Measurements from ENCODE around the gene RPN2.

Gene RPN2

GRCh38 chr20:37205130-37205529, 26.0 kb downstream of the RPN2 start:
- Histone ChIP-seq H3K4me1 (ENCODE audit: control insufficient read depth, insufficient read depth, low read depth, low read length) (no peaks in the 10 kb centered on the region), H3K14ac (ENCODE audit: low read length in 2 of 2) (no peak overlapping the region), H4K8ac (ENCODE audit: low read length) (no peak overlapping the region), H2AFZ (ENCODE audit: low read depth, low read length) (no peak overlapping the region), H2AK5ac (ENCODE audit: low read length, severe bottlenecking) (no peak overlapping the region), H3K4me3 (ENCODE audit: insufficient read depth in 1 of 2, low read depth in 1 of 2, low read length in 2 of 2) (no peak overlapping the region), H2BK15ac (ENCODE audit: low read depth, poor library complexity, severe bottlenecking) (no peak overlapping the region), H3K9me3 (ENCODE audit: control insufficient read depth, low read length) (no peaks in the 10 kb centered on the region), H2BK5ac (ENCODE audit: low read depth, low read length, poor library complexity, severe bottlenecking) (no peak overlapping the region), H3K4ac (ENCODE audit: low read depth in 1 of 2, low read length in 2 of 2) (no peak overlapping the region), H2BK120ac (ENCODE audit: low read depth, low read length) (no peak overlapping the region), H3K36me3 (ENCODE audit: control insufficient read depth in 1 of 2, insufficient read depth in 2 of 2, low read depth in 1 of 2, low read length in 2 of 2) (peaks cover 26 to 80% of the 10 kb centered on the region in 2 experiments), H3K23ac (ENCODE audit: low read length in 2 of 2) (no peak overlapping the region), H3K27me3 (ENCODE audit: control insufficient read depth in 1 of 2, insufficient read depth in 1 of 2, low read length in 2 of 2) (no peaks in the 10 kb centered on the region), H2BK12ac (ENCODE audit: low read length in 2 of 2) (no peak overlapping the region), H3K4me2 (ENCODE audit: low read length, poor library complexity, severe bottlenecking) (no peak overlapping the region), H4K91ac (ENCODE audit: low read length) (no peak overlapping the region), H3K9ac (ENCODE audit: low read length) (no peak overlapping the region), H3K79me1 (replicated peaks; ENCODE audit: low read length, poor library complexity, severe bottlenecking) (peaks cover 29% of the 10 kb centered on the region), H3K27ac (ENCODE audit: low read length, poor library complexity, severe bottlenecking) (no peak overlapping the region), H3K18ac (ENCODE audit: low read depth in 1 of 2, low read length in 2 of 2) (no peak overlapping the region)
- DNase-seq = no peak
- 91% methylated on average over 5 of the region's 6 CpGs for WGBS

- H4K8ac ChIP-seq (ENCODE audit: low read length) = no peak overlapping the region
- no peak for DNase-seq
- H3K9me3 ChIP-seq (ENCODE audit: control insufficient read depth, low read length) = no peaks in the 10 kb centered on the region
- no peak overlapping the region for H3K4me3 ChIP-seq (ENCODE audit: insufficient read depth in 1 of 2, low read depth in 1 of 2, low read length in 2 of 2)
- no peak overlapping the region for H2AFZ ChIP-seq (ENCODE audit: low read depth, low read length)
- peaks cover 30 to 80% of the 10 kb centered on the region in 2 experiments for H3K36me3 ChIP-seq (ENCODE audit: control insufficient read depth in 1 of 2, insufficient read depth in 2 of 2, low read depth in 1 of 2, low read length in 2 of 2)
- no peak overlapping the region for H2BK15ac ChIP-seq (ENCODE audit: low read depth, poor library complexity, severe bottlenecking)
- H4K91ac ChIP-seq (ENCODE audit: low read length) = no peak overlapping the region
- no peak overlapping the region for H3K23ac ChIP-seq (ENCODE audit: low read length in 2 of 2)
- H2BK120ac ChIP-seq (ENCODE audit: low read depth, low read length) = no peak overlapping the region
- no peak overlapping the region for H3K9ac ChIP-seq (ENCODE audit: low read length)
- no peak overlapping the region for H3K18ac ChIP-seq (ENCODE audit: low read depth in 1 of 2, low read length in 2 of 2)
- no peak overlapping the region for H3K4me2 ChIP-seq (ENCODE audit: low read length, poor library complexity, severe bottlenecking)
- H3K27me3 ChIP-seq (ENCODE audit: control insufficient read depth in 1 of 2, insufficient read depth in 1 of 2, low read length in 2 of 2) = no peaks in the 10 kb centered on the region
- no peak overlapping the region for H2BK5ac ChIP-seq (ENCODE audit: low read depth, low read length, poor library complexity, severe bottlenecking)
- no peak overlapping the region for H3K27ac ChIP-seq (ENCODE audit: low read length, poor library complexity, severe bottlenecking)
- no peak overlapping the region for H2BK12ac ChIP-seq (ENCODE audit: low read length in 2 of 2)
- no peak overlapping the region for H2AK5ac ChIP-seq (ENCODE audit: low read length, severe bottlenecking)
- H3K79me1 ChIP-seq (replicated peaks; ENCODE audit: low read length, poor library complexity, severe bottlenecking) = peaks cover 26% of the 10 kb centered on the region
- no peak overlapping the region for H3K14ac ChIP-seq (ENCODE audit: low read length in 2 of 2)
- H3K4me1 ChIP-seq (ENCODE audit: control insufficient read depth, insufficient read depth, low read depth, low read length) = no peaks in the 10 kb centered on the region
- H3K4ac ChIP-seq (ENCODE audit: low read depth in 1 of 2, low read length in 2 of 2) = no peak overlapping the region
- WGBS = 98% methylated on average over 2 of the region's 2 CpGs
These were observed 26.7 kb downstream of the RPN2 start for GRCh38 chr20:37205794-37206193.

GRCh38 chr20:37207171-37207570, 28.0 kb downstream of the RPN2 start:
- H2BK5ac ChIP-seq (ENCODE audit: low read depth, low read length, poor library complexity, severe bottlenecking) = no peak overlapping the region
- no peak overlapping the region for H4K8ac ChIP-seq (ENCODE audit: low read length)
- no peak overlapping the region for H3K4me3 ChIP-seq (ENCODE audit: insufficient read depth in 1 of 2, low read depth in 1 of 2, low read length in 2 of 2)
- H3K79me1 ChIP-seq (replicated peaks; ENCODE audit: low read length, poor library complexity, severe bottlenecking) = peaks cover 30% of the 10 kb centered on the region
- H3K18ac ChIP-seq (ENCODE audit: low read depth in 1 of 2, low read length in 2 of 2) = no peak overlapping the region
- no peak for DNase-seq
- no peak overlapping the region for H2BK15ac ChIP-seq (ENCODE audit: low read depth, poor library complexity, severe bottlenecking)
- H3K27ac ChIP-seq (ENCODE audit: low read length, poor library complexity, severe bottlenecking) = no peak overlapping the region
- no peak overlapping the region for H2AK5ac ChIP-seq (ENCODE audit: low read length, severe bottlenecking)
- H3K4me1 ChIP-seq (ENCODE audit: control insufficient read depth, insufficient read depth, low read depth, low read length) = no peaks in the 10 kb centered on the region
- H2BK12ac ChIP-seq (ENCODE audit: low read length in 2 of 2) = no peak overlapping the region
- H3K23ac ChIP-seq (ENCODE audit: low read length in 2 of 2) = no peak overlapping the region
- H3K36me3 ChIP-seq (ENCODE audit: control insufficient read depth in 1 of 2, insufficient read depth in 2 of 2, low read depth in 1 of 2, low read length in 2 of 2) = peaks cover 43 to 78% of the 10 kb centered on the region in 2 experiments
- H3K9me3 ChIP-seq (ENCODE audit: control insufficient read depth, low read length) = no peaks in the 10 kb centered on the region
- H2BK120ac ChIP-seq (ENCODE audit: low read depth, low read length) = no peak overlapping the region
- no peak overlapping the region for H3K14ac ChIP-seq (ENCODE audit: low read length in 2 of 2)
- no peaks in the 10 kb centered on the region for H3K27me3 ChIP-seq (ENCODE audit: control insufficient read depth in 1 of 2, insufficient read depth in 1 of 2, low read length in 2 of 2)
- H4K91ac ChIP-seq (ENCODE audit: low read length) = no peak overlapping the region
- no peak overlapping the region for H2AFZ ChIP-seq (ENCODE audit: low read depth, low read length)
- H3K4me2 ChIP-seq (ENCODE audit: low read length, poor library complexity, severe bottlenecking) = no peak overlapping the region
- H3K9ac ChIP-seq (ENCODE audit: low read length) = no peak overlapping the region
- no peak overlapping the region for H3K4ac ChIP-seq (ENCODE audit: low read depth in 1 of 2, low read length in 2 of 2)
- 98% methylated on average over 11 of the region's 11 CpGs for WGBS

GRCh38 chr20:37209193-37209592, 30.1 kb downstream of the RPN2 start:
- DNase-seq = no peak
- no peak overlapping the region for H3K4me2 ChIP-seq (ENCODE audit: low read length, poor library complexity, severe bottlenecking)
- H3K27me3 ChIP-seq (ENCODE audit: control insufficient read depth in 1 of 2, insufficient read depth in 1 of 2, low read length in 2 of 2) = no peaks in the 10 kb centered on the region
- H3K27ac ChIP-seq (ENCODE audit: low read length, poor library complexity, severe bottlenecking) = no peak overlapping the region
- no peak overlapping the region for H2AFZ ChIP-seq (ENCODE audit: low read depth, low read length)
- H4K8ac ChIP-seq (ENCODE audit: low read length) = no peak overlapping the region
- H3K4me3 ChIP-seq (ENCODE audit: insufficient read depth in 1 of 2, low read depth in 1 of 2, low read length in 2 of 2) = no peak overlapping the region
- no peaks in the 10 kb centered on the region for H3K4me1 ChIP-seq (ENCODE audit: control insufficient read depth, insufficient read depth, low read depth, low read length)
- no peak overlapping the region for H3K9ac ChIP-seq (ENCODE audit: low read length)
- peaks cover 25% of the 10 kb centered on the region for H3K79me1 ChIP-seq (replicated peaks; ENCODE audit: low read length, poor library complexity, severe bottlenecking)
- no peak overlapping the region for H4K91ac ChIP-seq (ENCODE audit: low read length)
- H3K18ac ChIP-seq (ENCODE audit: low read depth in 1 of 2, low read length in 2 of 2) = no peak overlapping the region
- peaks cover 43 to 84% of the 10 kb centered on the region in 2 experiments for H3K36me3 ChIP-seq (ENCODE audit: control insufficient read depth in 1 of 2, insufficient read depth in 2 of 2, low read depth in 1 of 2, low read length in 2 of 2)
- no peaks in the 10 kb centered on the region for H3K9me3 ChIP-seq (ENCODE audit: control insufficient read depth, low read length)
- H2BK12ac ChIP-seq (ENCODE audit: low read length in 2 of 2) = no peak overlapping the region
- H3K4ac ChIP-seq (ENCODE audit: low read depth in 1 of 2, low read length in 2 of 2) = no peak overlapping the region
- no peak overlapping the region for H3K14ac ChIP-seq (ENCODE audit: low read length in 2 of 2)
- no peak overlapping the region for H2BK5ac ChIP-seq (ENCODE audit: low read depth, low read length, poor library complexity, severe bottlenecking)
- H3K23ac ChIP-seq (ENCODE audit: low read length in 2 of 2) = no peak overlapping the region
- WGBS = over 99% methylated on average over 3 of the region's 3 CpGs
- H2BK120ac ChIP-seq (ENCODE audit: low read depth, low read length) = no peak overlapping the region
- H2BK15ac ChIP-seq (ENCODE audit: low read depth, poor library complexity, severe bottlenecking) = no peak overlapping the region
- H2AK5ac ChIP-seq (ENCODE audit: low read length, severe bottlenecking) = no peak overlapping the region
